ENCODE results near the gene FBXO40. TPM values are rescaled to one million over a fixed set of nuclear protein-coding genes. Genes with fewer than 3 reads are reported as not detected.

The FBXO40 gene
- total RNA-seq, 1 experiment from 2014 or later = not detected

GRCh38 chr3:121662742-121663141 lies 69.6 kb downstream of the FBXO40 start:
- no peaks in the 10 kb centered on the region for H3K79me2 ChIP-seq (ENCODE audit: low read length)
- no peak for TF ChIP-seq EZH2 (IDR thresholded peaks at IDR 0.05; ENCODE audit: low read length, unreplicated experiment)
- TF ChIP-seq CTCF (conservative IDR thresholded peaks at IDR 0.05; ENCODE audit: low read depth, low read length) = no peak
- no peak for TF ChIP-seq EZH2phosphoT487 (IDR thresholded peaks at IDR 0.05; ENCODE audit: borderline replicate concordance, low read length)
- ATAC-seq (no peak), DNase-seq (no peak)
- H3K9me2 ChIP-seq (replicated peaks; ENCODE audit: low read length) = no peaks in the 10 kb centered on the region
- H3K9ac ChIP-seq (ENCODE audit: low read length) = no peak overlapping the region
- no peaks in the 10 kb centered on the region for H4K20me1 ChIP-seq (ENCODE audit: low read length)
- no TSS peak for BruUV-seq (replicated peaks)
- ChIA-PET CTCF (no interaction called here), POLR2A (ENCODE audit: unreplicated experiment) (no interaction called here)
- no peak overlapping the region for H3K27ac ChIP-seq (ENCODE audit: low read length)
- no peaks in the 10 kb centered on the region for H3K4me1 ChIP-seq (ENCODE audit: insufficient read depth, low read length)
- H3K36me3 ChIP-seq (ENCODE audit: low read depth, low read length) = peaks cover 44% of the 10 kb centered on the region
- no peaks in the 10 kb centered on the region for H3K27me3 ChIP-seq (ENCODE audit: low read length)
- H3F3A ChIP-seq (ENCODE audit: low read length, unreplicated experiment) = no peaks in the 10 kb centered on the region
- no peak overlapping the region for H2AFZ ChIP-seq (ENCODE audit: low read length)
- no peaks in the 10 kb centered on the region for H3K9me3 ChIP-seq (ENCODE audit: low read length)
- no peak overlapping the region for H3K4me2 ChIP-seq (ENCODE audit: low read length)
- intact Hi-C loops (cut with micrococcal nuclease) = no loop called here
- H3K4me3 ChIP-seq (ENCODE audit: low read length) = no peak overlapping the region

GRCh38 chr3:121663171-121663847 lies 70.1 kb downstream of the FBXO40 start:
- POLR2A ChIA-PET (ENCODE audit: unreplicated experiment) = no interaction called here
- no peak for ATAC-seq

More at GRCh38 chr3:121663171-121663847, 70.1 kb downstream of the FBXO40 start:
- H4K20me1 ChIP-seq (ENCODE audit: low read length) = no peaks in the 10 kb centered on the region
- intact Hi-C loops (cut with micrococcal nuclease) = no loop called here
- no peak overlapping the region for H3K27ac ChIP-seq (ENCODE audit: low read length)
- no peak overlapping the region for H3K9ac ChIP-seq (ENCODE audit: low read length)
- no peaks in the 10 kb centered on the region for H3F3A ChIP-seq (ENCODE audit: low read length, unreplicated experiment)
- no peaks in the 10 kb centered on the region for H3K79me2 ChIP-seq (ENCODE audit: low read length)
- no TSS peak for BruUV-seq (replicated peaks)
- H3K4me3 ChIP-seq (ENCODE audit: low read length) = no peak overlapping the region
- TF ChIP-seq CTCF (conservative IDR thresholded peaks at IDR 0.05; ENCODE audit: low read depth, low read length) (no peak), EZH2 (IDR thresholded peaks at IDR 0.05; ENCODE audit: low read length, unreplicated experiment) (no peak)
- no peaks in the 10 kb centered on the region for H3K9me2 ChIP-seq (replicated peaks; ENCODE audit: low read length)
- no peaks in the 10 kb centered on the region for H3K27me3 ChIP-seq (ENCODE audit: low read length)
- H3K9me3 ChIP-seq (ENCODE audit: low read length) = no peaks in the 10 kb centered on the region
- H2AFZ ChIP-seq (ENCODE audit: low read length) = no peak overlapping the region
- H3K4me2 ChIP-seq (ENCODE audit: low read length) = no peak overlapping the region
- no peaks in the 10 kb centered on the region for H3K4me1 ChIP-seq (ENCODE audit: insufficient read depth, low read length)
- DNase-seq = no peak
- CTCF ChIA-PET = no interaction called here
- H3K36me3 ChIP-seq (ENCODE audit: low read depth, low read length) = peaks cover 47% of the 10 kb centered on the region

Measured in PC-3 (cell line).